Measurements from ENCODE around the gene RPTOR. TPM values are rescaled to one million over a fixed set of nuclear protein-coding genes. Genes with fewer than 3 reads are reported as not detected.
"Not testable (repeated sequence)": the region's sequence is repeated elsewhere in the genome, so short reads cannot be mapped to it uniquely, and the experiment has no call there.

RPTOR gene
- polyA plus RNA-seq, 1 donor from 2014 or later, result 8.0 TPM

- Histone ChIP-seq H3K9ac (ENCODE audit: low read length) (no peak overlapping the region), H3K27ac (ENCODE audit: low read length) (no peak overlapping the region), H3K79me2 (replicated peaks; ENCODE audit: insufficient read depth, low read length) (peaks cover 5% of the 10 kb centered on the region)
Observed at GRCh38 chr17:80625627-80626026, 81.0 kb downstream of the RPTOR start.

GRCh38 chr17:80628881-80629280 is 84.2 kb downstream of the RPTOR start:
- H3K4me2 ChIP-seq (ENCODE audit: low read length); H3K79me2 ChIP-seq (replicated peaks; ENCODE audit: insufficient read depth, low read length); H3K9me2 ChIP-seq (ENCODE audit: insufficient read depth, low read length); H3K27ac ChIP-seq (ENCODE audit: low read length); H2AFZ ChIP-seq (ENCODE audit: low read depth, low read length); H3F3A ChIP-seq (ENCODE audit: insufficient read depth, low read length, poor library complexity, severe bottlenecking); H4K20me1 ChIP-seq (ENCODE audit: insufficient read depth); H3K4me3 ChIP-seq (ENCODE audit: low read length); H3K9me3 ChIP-seq (ENCODE audit: low read length); H3K36me3 ChIP-seq (ENCODE audit: insufficient read depth, low read length); H3K27me3 ChIP-seq (ENCODE audit: insufficient read depth, low read depth, low read length); H3K9ac ChIP-seq (ENCODE audit: low read length): not testable (repeated sequence)

More at GRCh38 chr17:80625627-80626026, 81.0 kb downstream of the RPTOR start:
- TF ChIP-seq EP300 (conservative IDR thresholded peaks at IDR 0.05; ENCODE audit: poor library complexity, severe bottlenecking) (no peak), RAD21 (conservative IDR thresholded peaks at IDR 0.05) (no peak), POLR2AphosphoS5 (IDR thresholded peaks at IDR 0.05) (no peak), CTCF (IDR thresholded peaks at IDR 0.05; ENCODE audit: poor library complexity, severe bottlenecking) (no peak), EZH2 (IDR thresholded peaks at IDR 0.05; ENCODE audit: borderline replicate concordance, insufficient read depth, low read length, poor library complexity, severe bottlenecking) (no peak), TAF1 (IDR thresholded peaks at IDR 0.05; ENCODE audit: low read depth) (no peak), REST (IDR thresholded peaks at IDR 0.05; ENCODE audit: borderline replicate concordance) (no peak), MXI1 (conservative IDR thresholded peaks at IDR 0.05; ENCODE audit: poor library complexity, severe bottlenecking) (no peak), SMC3 (conservative IDR thresholded peaks at IDR 0.05; ENCODE audit: poor library complexity) (no peak)
- Histone ChIP-seq H3K27me3 (ENCODE audit: insufficient read depth, low read depth, low read length) (no peaks in the 10 kb centered on the region), H3K4me2 (ENCODE audit: low read length) (no peak overlapping the region), H3F3A (ENCODE audit: insufficient read depth, low read length, poor library complexity, severe bottlenecking) (no peaks in the 10 kb centered on the region), H3K9me2 (ENCODE audit: insufficient read depth, low read length) (no peaks in the 10 kb centered on the region), H3K36me3 (ENCODE audit: insufficient read depth, low read length) (no peaks in the 10 kb centered on the region), H2AFZ (ENCODE audit: low read depth, low read length) (no peak overlapping the region), H4K20me1 (ENCODE audit: insufficient read depth) (no peaks in the 10 kb centered on the region), H3K4me3 (ENCODE audit: low read length) (no peak overlapping the region), H3K9me3 (ENCODE audit: low read length) (no peaks in the 10 kb centered on the region)
